Activated B cell treated with CpG ODN at 0.5 μM for 24 hours (primary cell): ENCODE results near the gene NR2F6. TPM values are rescaled to one million over a fixed set of nuclear protein-coding genes. Genes with fewer than 3 reads are reported as not detected.

Source experiments
- ATAC-seq: fragments of 200-7000 bp; cut with Tn5 transposase; one replicate; pipeline ENCODE4 v1.10.0; 2021; ENCODE audit warnings: low read depth, mild to moderate bottlenecking, moderate library complexity
- CTCF ChIA-PET: fragments of 350-600 bp; sonication (Branson Sonifier 250); formaldehyde crosslinking; loops from one replicate; lab custom pipeline; 2021; ENCODE audit warnings: antibody characterized with exemption; lab: Charles Lee
- POLR2A ChIA-PET: fragments of 350-600 bp; sonication (Branson Sonifier 250); formaldehyde crosslinking; loops from one replicate; lab custom pipeline; 2021; ENCODE audit warnings: antibody characterized with exemption; lab: Charles Lee
- DNase-seq: peaks from one replicate; pipeline ENCODE4 v3.0.0; 2022
- H3K27ac Mint-ChIP-seq: one replicate; pipeline ENCODE4 v1.8.0; 2020; ENCODE audit warnings: mixed read lengths
- H3K27me3 Mint-ChIP-seq: one replicate; pipeline ENCODE4 v1.8.0; 2021; ENCODE audit warnings: mixed read lengths
- H3K36me3 Mint-ChIP-seq: one replicate; pipeline ENCODE4 v1.8.0; 2021; ENCODE audit warnings: low read depth, mixed read lengths
- H3K4me1 Mint-ChIP-seq: one replicate; pipeline ENCODE4 v1.8.0; 2021; ENCODE audit warnings: mixed read lengths
- H3K4me3 Mint-ChIP-seq: one replicate; pipeline ENCODE4 v1.8.0; 2020; ENCODE audit warnings: mild to moderate bottlenecking, mixed read lengths
- H3K9me3 Mint-ChIP-seq: one replicate; pipeline ENCODE4 v1.8.0; 2020; ENCODE audit warnings: mixed read lengths
- intact Hi-C: fragments of 100-400 bp; cut with micrococcal nuclease; formaldehyde crosslinking; loops from one replicate; pipeline ENCODE4 v1.15.1; 2024
- total RNA-seq: library from RNA; stranded (reverse); gene quantifications from 2 replicates; pipeline ENCODE4 v1.2.3, GENCODE V29; 2022
- TF ChIP-seq, protein P1 (sequence below): fragments of 200-600 bp; IDR thresholded peaks from one replicate; pipeline ENCODE4 v1.8.0; 2022; ENCODE audit warnings: antibody characterized with exemption, mild to moderate bottlenecking

NR2F6 gene
- total RNA-seq, 1 donor from 2014 or later = 4.3 TPM

- no peaks in the 10 kb centered on the region for H3K27me3 Mint-ChIP-seq
- intact Hi-C loops = no loop called here
- peaks cover 11% of the 10 kb centered on the region for H3K4me1 Mint-ChIP-seq
- CTCF ChIA-PET = interaction anchor here (0.6 to 2.9 kb wide), 9 partner anchors 11 to 126 kb away, joined by 3 to 19 read pairs (median 4); partner anchors contain the start of genes ANKLE1 and MRPL34
- no peak overlapping the region for H3K27ac Mint-ChIP-seq
- DNase-seq (no peak), ATAC-seq (no peak)
- TF ChIP-seq, protein P1, sequence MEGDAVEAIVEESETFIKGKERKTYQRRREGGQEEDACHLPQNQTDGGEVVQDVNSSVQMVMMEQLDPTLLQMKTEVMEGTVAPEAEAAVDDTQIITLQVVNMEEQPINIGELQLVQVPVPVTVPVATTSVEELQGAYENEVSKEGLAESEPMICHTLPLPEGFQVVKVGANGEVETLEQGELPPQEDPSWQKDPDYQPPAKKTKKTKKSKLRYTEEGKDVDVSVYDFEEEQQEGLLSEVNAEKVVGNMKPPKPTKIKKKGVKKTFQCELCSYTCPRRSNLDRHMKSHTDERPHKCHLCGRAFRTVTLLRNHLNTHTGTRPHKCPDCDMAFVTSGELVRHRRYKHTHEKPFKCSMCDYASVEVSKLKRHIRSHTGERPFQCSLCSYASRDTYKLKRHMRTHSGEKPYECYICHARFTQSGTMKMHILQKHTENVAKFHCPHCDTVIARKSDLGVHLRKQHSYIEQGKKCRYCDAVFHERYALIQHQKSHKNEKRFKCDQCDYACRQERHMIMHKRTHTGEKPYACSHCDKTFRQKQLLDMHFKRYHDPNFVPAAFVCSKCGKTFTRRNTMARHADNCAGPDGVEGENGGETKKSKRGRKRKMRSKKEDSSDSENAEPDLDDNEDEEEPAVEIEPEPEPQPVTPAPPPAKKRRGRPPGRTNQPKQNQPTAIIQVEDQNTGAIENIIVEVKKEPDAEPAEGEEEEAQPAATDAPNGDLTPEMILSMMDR = no peak
- H3K4me3 Mint-ChIP-seq = no peak overlapping the region
- POLR2A ChIA-PET = interaction anchor here (0.8 to 1.3 kb wide), 3 partner anchors 10 to 34 kb away, joined by 4 to 11 read pairs (median 5); partner anchors contain the start of genes ANKLE1 and OCEL1
- H3K9me3 Mint-ChIP-seq = no peaks in the 10 kb centered on the region
- no peaks in the 10 kb centered on the region for H3K36me3 Mint-ChIP-seq
These were observed 14.2 kb upstream of the NR2F6 start for GRCh38 chr19:17259934-17260333.

DNA sequence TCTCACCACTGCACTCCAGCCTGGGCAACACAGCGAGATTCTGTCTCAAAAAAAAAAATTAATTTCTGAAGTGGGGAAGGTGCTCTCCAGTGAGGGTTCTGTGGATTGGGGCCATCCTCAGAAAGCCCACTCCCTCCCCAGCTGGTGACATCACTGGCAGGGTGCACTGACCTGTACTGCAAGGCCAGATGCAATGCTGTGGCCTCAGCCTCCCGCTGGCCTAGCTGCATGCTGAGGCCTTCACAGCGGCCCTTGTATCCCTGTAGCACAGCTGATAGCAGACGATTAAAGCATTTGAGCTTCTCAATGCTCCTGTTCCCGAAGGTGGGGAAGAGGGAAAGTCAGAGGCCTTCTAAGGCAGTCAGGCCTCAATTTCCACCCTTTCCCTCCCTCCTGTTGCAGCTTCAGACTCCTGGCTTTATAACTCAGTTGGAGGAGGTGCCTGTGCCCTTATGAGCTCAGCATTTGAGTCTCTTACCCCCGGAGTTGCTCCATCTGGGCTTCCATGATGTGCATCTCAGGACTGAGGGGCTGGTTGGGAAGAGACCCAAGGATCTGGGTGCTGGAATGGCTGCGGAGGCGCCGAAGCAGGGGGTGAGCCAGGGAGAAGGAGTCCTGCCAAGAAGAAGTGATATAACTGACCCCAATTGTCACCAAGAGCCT is 13.5 kb upstream of the NR2F6 start:
- ChIA-PET CTCF (interaction anchor here (0.6 to 2.9 kb wide), 5 partner anchors 10 to 127 kb away, joined by 3 to 19 read pairs (median 10); partner anchors contain the start of genes ANKLE1 and MRPL34), POLR2A (interaction anchor here (0.6 to 1.2 kb wide), 3 partner anchors 8 to 134 kb away, joined by 3 to 4 read pairs (median 3); partner anchors contain the start of gene BABAM1)
- H3K27ac Mint-ChIP-seq = no peak overlapping the region
- ATAC-seq (no peak), DNase-seq (no peak)
- H3K9me3 Mint-ChIP-seq = no peaks in the 10 kb centered on the region
- H3K4me3 Mint-ChIP-seq = no peak overlapping the region
- intact Hi-C loops = no loop called here
- TF ChIP-seq, protein P1 = no peak
- H3K36me3 Mint-ChIP-seq = no peaks in the 10 kb centered on the region
- H3K4me1 Mint-ChIP-seq = peaks cover 6% of the 10 kb centered on the region
- H3K27me3 Mint-ChIP-seq = no peaks in the 10 kb centered on the region

DNA sequence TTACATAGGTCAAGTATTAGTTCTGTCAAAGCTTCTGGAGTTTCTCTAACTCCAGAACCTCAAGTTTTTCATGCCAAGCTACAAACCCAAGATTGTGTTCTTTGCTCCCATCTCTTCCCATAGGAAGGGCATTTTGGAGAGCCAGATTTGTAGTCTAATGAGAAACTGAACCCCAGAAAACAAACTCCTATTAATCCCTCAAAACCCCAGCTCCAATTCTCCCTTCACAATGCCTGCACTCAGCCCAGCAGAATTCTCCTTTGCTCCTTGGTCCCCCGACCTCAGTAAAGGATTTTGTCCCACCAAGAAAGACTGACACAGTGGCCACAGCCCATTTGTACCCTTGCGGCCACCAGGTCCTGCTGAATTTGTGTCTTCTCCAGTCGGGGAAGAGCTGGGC is 10.4 kb upstream of the NR2F6 start:
- no peak for ATAC-seq
- no peak overlapping the region for H3K27ac Mint-ChIP-seq
- peaks cover 6% of the 10 kb centered on the region for H3K4me1 Mint-ChIP-seq
- no peaks in the 10 kb centered on the region for H3K9me3 Mint-ChIP-seq
- intact Hi-C loops = no loop called here
- H3K36me3 Mint-ChIP-seq = no peaks in the 10 kb centered on the region
- no peaks in the 10 kb centered on the region for H3K27me3 Mint-ChIP-seq
- no peak for DNase-seq
- POLR2A ChIA-PET = interaction anchor here (0.7 to 1.4 kb wide), 3 partner anchors 10 to 72 kb away, joined by 3 to 5 read pairs (median 3); no protein-coding TSS in a partner anchor
- TF ChIP-seq, protein P1 = no peak
- CTCF ChIA-PET = interaction anchor here (1.1 kb wide), 1 partner anchor 26 kb away, joined by 3 read pairs; no protein-coding TSS in a partner anchor
- H3K4me3 Mint-ChIP-seq = no peak overlapping the region

- H3K9me3 Mint-ChIP-seq = no peaks in the 10 kb centered on the region
- H3K27ac Mint-ChIP-seq = no peak overlapping the region
- H3K27me3 Mint-ChIP-seq = no peaks in the 10 kb centered on the region
- H3K36me3 Mint-ChIP-seq = no peaks in the 10 kb centered on the region
- ATAC-seq (no peak), DNase-seq (no peak)
- POLR2A ChIA-PET = interaction anchor here (0.6 to 1.0 kb wide), 4 partner anchors 11 to 71 kb away, joined by 3 to 4 read pairs (median 3); no protein-coding TSS in a partner anchor
- intact Hi-C loops = no loop called here
- CTCF ChIA-PET = no interaction called here
- H3K4me1 Mint-ChIP-seq = no peaks in the 10 kb centered on the region
- TF ChIP-seq, protein P1 = no peak
- H3K4me3 Mint-ChIP-seq = no peak overlapping the region
These were observed 9.5 kb upstream of the NR2F6 start for GRCh38 chr19:17255150-17255621.

GRCh38 chr19:17254636-17255035 is 8.9 kb upstream of the NR2F6 start:
- no peaks in the 10 kb centered on the region for H3K27me3 Mint-ChIP-seq
- no peaks in the 10 kb centered on the region for H3K36me3 Mint-ChIP-seq
- CTCF ChIA-PET = no interaction called here
- TF ChIP-seq, protein P1 = no peak
- H3K4me3 Mint-ChIP-seq = no peak overlapping the region
- no peaks in the 10 kb centered on the region for H3K9me3 Mint-ChIP-seq
- ATAC-seq (no peak), DNase-seq (no peak)
- no peaks in the 10 kb centered on the region for H3K4me1 Mint-ChIP-seq
- H3K27ac Mint-ChIP-seq = no peak overlapping the region
- POLR2A ChIA-PET = interaction anchor here (0.6 to 1.0 kb wide), 4 partner anchors 11 to 69 kb away, joined by 3 to 4 read pairs (median 4); no protein-coding TSS in a partner anchor
- intact Hi-C loops = no loop called here
